Osteocyte (in vitro differentiated cells): Measurements from ENCODE around the gene NBEA. TPM values are rescaled to one million over a fixed set of nuclear protein-coding genes. Genes with fewer than 3 reads are reported as not detected.

Experiments used
- DNase-seq: peaks from one replicate; pipeline ENCODE4 v3.0.0; 2021; ENCODE audit warnings: mixed read lengths; ENCODE audit not compliant: unreplicated experiment; ENCODE audit errors: extremely low spot score
- H3K27ac Mint-ChIP-seq: one replicate; pipeline ENCODE4 v1.8.0; 2021; ENCODE audit warnings: mild to moderate bottlenecking, mixed read lengths; ENCODE audit not compliant: unreplicated experiment
- H3K27me3 Mint-ChIP-seq: one replicate; pipeline ENCODE4 v1.8.0; 2021; ENCODE audit warnings: mixed read lengths; ENCODE audit not compliant: unreplicated experiment
- H3K36me3 Mint-ChIP-seq: one replicate; pipeline ENCODE4 v1.8.0; 2021; ENCODE audit warnings: mixed read lengths; ENCODE audit not compliant: unreplicated experiment
- H3K4me1 Mint-ChIP-seq: one replicate; pipeline ENCODE4 v1.8.0; 2021; ENCODE audit warnings: mixed read lengths; ENCODE audit not compliant: unreplicated experiment
- H3K4me3 Mint-ChIP-seq: one replicate; pipeline ENCODE4 v1.8.0; 2021; ENCODE audit warnings: mild to moderate bottlenecking, moderate library complexity, mixed read lengths; ENCODE audit not compliant: unreplicated experiment
- H3K9me3 Mint-ChIP-seq: one replicate; pipeline ENCODE4 v1.8.0; 2021; ENCODE audit warnings: mixed read lengths; ENCODE audit not compliant: unreplicated experiment
- total RNA-seq: library from RNA; stranded (reverse); gene quantifications from 2 replicates; pipeline ENCODE4 v1.2.1, GENCODE V29; 2021
- TF ChIP-seq, protein P1 (sequence below): fragments of 200-600 bp; sonication (generic); IDR thresholded peaks from 2 replicates; pipeline ENCODE4 v1.5.0; 2021; ENCODE audit warnings: antibody characterized with exemption, mild to moderate bottlenecking, moderate library complexity

The NBEA gene
- total RNA-seq, 1 donor from 2014 or later = 10.9 TPM

DNA sequence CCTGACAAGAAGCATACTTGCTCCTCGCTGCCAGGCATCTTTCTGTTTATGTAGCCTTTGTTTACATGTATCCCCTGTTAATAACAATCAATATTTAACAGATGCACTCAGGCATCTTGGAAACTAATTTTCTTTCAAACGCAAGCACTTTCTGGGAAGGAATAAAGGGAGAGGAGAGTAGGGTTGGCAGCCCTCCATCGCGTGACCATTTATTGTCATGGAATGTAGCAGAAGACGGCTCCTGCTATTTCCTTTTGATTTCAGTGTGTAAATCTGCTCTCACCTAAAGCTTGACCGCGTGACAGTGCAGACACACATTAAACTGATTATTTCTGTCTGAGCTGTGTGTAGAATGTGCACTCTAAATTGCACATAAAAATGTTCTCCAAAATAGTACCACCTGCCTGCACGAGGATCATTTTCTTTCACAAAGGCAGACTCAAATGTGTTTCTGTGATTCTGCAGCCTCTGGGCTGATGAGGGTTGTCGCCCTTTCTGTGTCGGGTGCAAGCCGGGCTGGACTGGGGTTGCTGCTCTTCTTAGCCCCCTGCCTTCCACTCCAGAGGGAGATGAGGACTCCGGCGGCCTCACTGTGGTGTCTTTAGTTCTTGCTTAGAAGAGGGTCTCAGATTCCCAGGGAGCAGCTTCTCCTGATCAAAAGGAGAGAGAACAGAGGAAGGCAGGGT is 757.9 kb downstream of the NBEA start:
- Mint-ChIP-seq H3K36me3 (no peaks in the 10 kb centered on the region), H3K9me3 (peaks cover 4% of the 10 kb centered on the region), H3K27ac (peak overlapping the region; percentile 48), H3K27me3 (no peaks in the 10 kb centered on the region), H3K4me3 (no peak overlapping the region), H3K4me1 (peaks cover 49% of the 10 kb centered on the region)
- TF ChIP-seq, protein P1, sequence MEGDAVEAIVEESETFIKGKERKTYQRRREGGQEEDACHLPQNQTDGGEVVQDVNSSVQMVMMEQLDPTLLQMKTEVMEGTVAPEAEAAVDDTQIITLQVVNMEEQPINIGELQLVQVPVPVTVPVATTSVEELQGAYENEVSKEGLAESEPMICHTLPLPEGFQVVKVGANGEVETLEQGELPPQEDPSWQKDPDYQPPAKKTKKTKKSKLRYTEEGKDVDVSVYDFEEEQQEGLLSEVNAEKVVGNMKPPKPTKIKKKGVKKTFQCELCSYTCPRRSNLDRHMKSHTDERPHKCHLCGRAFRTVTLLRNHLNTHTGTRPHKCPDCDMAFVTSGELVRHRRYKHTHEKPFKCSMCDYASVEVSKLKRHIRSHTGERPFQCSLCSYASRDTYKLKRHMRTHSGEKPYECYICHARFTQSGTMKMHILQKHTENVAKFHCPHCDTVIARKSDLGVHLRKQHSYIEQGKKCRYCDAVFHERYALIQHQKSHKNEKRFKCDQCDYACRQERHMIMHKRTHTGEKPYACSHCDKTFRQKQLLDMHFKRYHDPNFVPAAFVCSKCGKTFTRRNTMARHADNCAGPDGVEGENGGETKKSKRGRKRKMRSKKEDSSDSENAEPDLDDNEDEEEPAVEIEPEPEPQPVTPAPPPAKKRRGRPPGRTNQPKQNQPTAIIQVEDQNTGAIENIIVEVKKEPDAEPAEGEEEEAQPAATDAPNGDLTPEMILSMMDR = no peak
- no peak for DNase-seq

DNA sequence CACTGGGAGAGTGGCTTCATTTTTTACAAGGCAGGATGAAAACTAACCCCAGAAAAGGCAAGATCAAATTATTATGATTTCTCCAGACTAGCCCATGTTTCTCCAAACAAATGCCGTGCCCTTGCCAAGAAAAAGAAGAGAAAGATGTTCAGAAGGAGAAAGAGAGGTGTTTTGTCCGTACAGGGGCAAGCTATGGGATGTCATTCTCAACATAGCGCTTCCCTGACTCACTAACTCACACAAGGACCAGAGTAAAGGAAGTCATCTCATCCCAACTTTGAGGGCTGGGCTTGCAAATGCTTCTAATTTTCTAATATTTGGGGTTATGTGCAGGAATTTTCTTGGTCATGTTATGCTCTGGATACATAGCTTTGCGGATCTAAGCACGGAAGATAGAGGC is 758.6 kb downstream of the NBEA start:
- Mint-ChIP-seq H3K9me3 (peaks cover 4% of the 10 kb centered on the region), H3K27me3 (no peaks in the 10 kb centered on the region), H3K36me3 (no peaks in the 10 kb centered on the region), H3K27ac (peak overlapping the region; percentile 48), H3K4me1 (peaks cover 50% of the 10 kb centered on the region), H3K4me3 (no peak overlapping the region)
- DNase-seq = no peak
- TF ChIP-seq, protein P1 = no peak

DNA sequence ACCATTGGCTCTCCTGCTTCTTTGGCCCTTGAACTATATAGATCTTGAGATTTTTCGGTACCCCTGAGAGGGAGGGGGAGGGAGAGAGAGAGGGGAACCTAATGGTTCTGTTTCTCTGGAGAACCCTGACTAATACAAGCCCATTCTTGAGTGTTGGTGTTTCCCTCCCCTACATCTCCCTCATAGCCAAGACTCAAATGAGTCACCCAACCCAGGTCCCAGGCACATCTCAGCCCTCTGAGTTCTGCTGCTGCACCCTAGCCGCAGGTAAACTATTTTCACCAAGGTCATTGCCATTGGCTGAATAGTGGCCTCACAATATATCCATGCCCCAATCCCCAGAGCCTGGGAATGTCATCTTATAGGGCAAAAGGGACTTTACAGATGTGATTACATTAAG is 760.2 kb downstream of the NBEA start:
- no peak overlapping the region for H3K4me3 Mint-ChIP-seq

DNA sequence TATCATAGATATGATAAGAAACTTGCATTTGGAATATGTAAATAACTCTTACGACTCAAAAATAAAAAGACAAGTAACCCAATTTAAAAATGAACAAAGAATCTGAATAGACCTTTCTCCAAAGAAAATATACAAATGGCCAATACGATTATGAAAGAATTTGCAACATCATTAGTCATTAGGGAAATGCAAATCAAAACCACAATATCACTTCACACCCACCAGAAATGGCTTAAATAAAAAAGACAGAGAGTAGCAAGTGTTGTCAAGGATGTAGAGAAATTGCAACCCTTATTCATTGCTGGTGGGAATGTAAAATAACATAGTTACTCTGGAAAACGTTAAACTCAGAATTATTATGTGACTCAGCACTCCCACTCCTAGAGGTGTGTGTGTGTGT is 761.0 kb downstream of the NBEA start:
- Mint-ChIP-seq H3K4me3 (no peak overlapping the region), H3K27me3 (no peaks in the 10 kb centered on the region), H3K36me3 (no peaks in the 10 kb centered on the region), H3K4me1 (peaks cover 44% of the 10 kb centered on the region), H3K27ac (no peak overlapping the region), H3K9me3 (peaks cover 4% of the 10 kb centered on the region)
- TF ChIP-seq, protein P1 = no peak
- no peak for DNase-seq

More for the DNA sequence above, 760.2 kb downstream of the NBEA start:
- H3K4me1 Mint-ChIP-seq = peaks cover 46% of the 10 kb centered on the region
- no peaks in the 10 kb centered on the region for H3K36me3 Mint-ChIP-seq
- no peak for DNase-seq
- TF ChIP-seq, protein P1 = no peak
- no peaks in the 10 kb centered on the region for H3K27me3 Mint-ChIP-seq
- H3K9me3 Mint-ChIP-seq = peaks cover 4% of the 10 kb centered on the region
- no peak overlapping the region for H3K27ac Mint-ChIP-seq

DNA sequence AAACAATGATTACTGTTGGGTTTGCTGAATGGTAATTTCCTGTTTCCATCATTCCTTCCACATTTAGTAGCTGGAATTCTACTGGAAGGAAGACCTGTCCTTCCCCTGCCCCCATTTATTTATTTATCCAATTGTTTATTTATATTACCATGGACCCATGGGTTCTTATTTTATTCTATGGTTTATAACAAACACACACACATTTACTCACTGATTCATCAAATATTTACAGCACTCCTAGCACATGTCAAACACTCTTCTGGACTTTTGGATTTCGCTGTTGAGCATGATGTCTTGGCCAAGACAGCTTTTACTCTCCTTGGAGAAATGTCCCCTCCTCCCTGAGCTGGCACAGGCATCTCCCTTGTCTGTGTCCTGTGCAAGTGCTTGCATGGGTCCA is 762.3 kb downstream of the NBEA start:
- no peak overlapping the region for H3K27ac Mint-ChIP-seq
- no peak overlapping the region for H3K4me3 Mint-ChIP-seq
- H3K9me3 Mint-ChIP-seq = peaks cover 4% of the 10 kb centered on the region
- DNase-seq = no peak
- no peaks in the 10 kb centered on the region for H3K36me3 Mint-ChIP-seq
- TF ChIP-seq, protein P1 = no peak
- H3K4me1 Mint-ChIP-seq = peaks cover 31% of the 10 kb centered on the region
- H3K27me3 Mint-ChIP-seq = no peaks in the 10 kb centered on the region
